ENCODE measurements around the gene C14orf180.

DNA sequence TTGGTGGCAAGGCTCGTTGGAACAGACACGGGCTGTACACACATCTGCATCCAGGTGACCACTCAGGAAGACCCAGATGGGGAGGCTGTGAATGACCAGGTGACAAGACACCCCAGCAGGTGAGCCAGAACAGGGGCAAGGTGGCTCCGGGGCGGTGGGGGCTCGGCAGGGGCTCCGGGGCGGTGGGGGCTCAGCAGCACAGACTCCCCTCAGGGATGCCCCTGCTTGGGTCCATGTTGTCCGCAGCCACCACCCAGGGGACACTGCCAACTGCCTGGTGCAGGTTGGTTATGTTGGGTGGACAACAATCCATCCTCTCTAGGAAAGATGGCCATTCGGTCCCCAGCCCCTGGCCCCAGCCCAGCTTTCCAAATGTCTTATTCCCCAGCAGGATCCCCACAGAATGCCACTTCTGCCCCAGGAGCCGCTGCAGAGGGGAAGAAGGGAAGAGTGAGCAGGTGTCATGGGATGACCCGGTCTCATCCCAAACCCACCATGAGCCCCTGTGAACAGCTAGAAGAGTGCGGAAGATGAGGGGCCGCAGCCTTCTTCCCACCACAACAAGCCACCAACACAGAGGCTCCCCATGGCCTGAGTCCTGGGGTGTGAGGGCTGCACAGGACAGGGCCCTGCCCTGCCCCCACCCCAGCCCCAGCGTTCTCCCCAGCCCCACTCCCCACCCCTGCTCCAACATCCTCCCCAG, 31.4 kb upstream of the C14orf180 start:
- TF ChIP-seq, protein P1, sequence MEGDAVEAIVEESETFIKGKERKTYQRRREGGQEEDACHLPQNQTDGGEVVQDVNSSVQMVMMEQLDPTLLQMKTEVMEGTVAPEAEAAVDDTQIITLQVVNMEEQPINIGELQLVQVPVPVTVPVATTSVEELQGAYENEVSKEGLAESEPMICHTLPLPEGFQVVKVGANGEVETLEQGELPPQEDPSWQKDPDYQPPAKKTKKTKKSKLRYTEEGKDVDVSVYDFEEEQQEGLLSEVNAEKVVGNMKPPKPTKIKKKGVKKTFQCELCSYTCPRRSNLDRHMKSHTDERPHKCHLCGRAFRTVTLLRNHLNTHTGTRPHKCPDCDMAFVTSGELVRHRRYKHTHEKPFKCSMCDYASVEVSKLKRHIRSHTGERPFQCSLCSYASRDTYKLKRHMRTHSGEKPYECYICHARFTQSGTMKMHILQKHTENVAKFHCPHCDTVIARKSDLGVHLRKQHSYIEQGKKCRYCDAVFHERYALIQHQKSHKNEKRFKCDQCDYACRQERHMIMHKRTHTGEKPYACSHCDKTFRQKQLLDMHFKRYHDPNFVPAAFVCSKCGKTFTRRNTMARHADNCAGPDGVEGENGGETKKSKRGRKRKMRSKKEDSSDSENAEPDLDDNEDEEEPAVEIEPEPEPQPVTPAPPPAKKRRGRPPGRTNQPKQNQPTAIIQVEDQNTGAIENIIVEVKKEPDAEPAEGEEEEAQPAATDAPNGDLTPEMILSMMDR (IDR thresholded peaks at IDR 0.05; ENCODE audit: insufficient read depth, low read depth, low read length) = no peak
- TF ChIP-seq EZH2 (IDR thresholded peaks at IDR 0.05; ENCODE audit: insufficient read depth, low read length) = no peak

Measured in astrocyte (in vitro differentiated cells and primary cell).